C4-2B (cell line): ENCODE results near the gene HGF.

Experiments used
- CTCF ChIP-seq: fragments of 450-650 bp; conservative IDR thresholded peaks from 2 replicates; pipeline ENCODE4 v1.5.1; 2017; ENCODE audit warnings: mild to moderate bottlenecking
- ZFX ChIP-seq: fragments of 450-650 bp; IDR thresholded peaks from 2 replicates; pipeline ENCODE4 v1.6.1; 2017

- TF ChIP-seq CTCF (no peak), ZFX (no peak)
Measured at GRCh38 chr7:81811956-81812865, 42.4 kb upstream of the HGF start.
